Left ventricle myocardium superior (tissue), 1 donor: ENCODE measurements around the gene PIM1. TPM values are rescaled to one million over a fixed set of nuclear protein-coding genes. Genes with fewer than 3 reads are reported as not detected.
"Not testable (repeated sequence)": the region's sequence is repeated elsewhere in the genome, so short reads cannot be mapped to it uniquely, and the experiment has no call there.

ENCODE experiments used
- ATAC-seq: fragments of 200-7000 bp; cut with Tn5 transposase; one replicate; pipeline ENCODE4 v1.9.1; 2020; ENCODE audit warnings: mild to moderate bottlenecking, moderate library complexity
- DNase-seq: peaks from one replicate; pipeline ENCODE4 v3.0.0-alpha.2; 2020
- intact Hi-C: fragments of 100-400 bp; cut with micrococcal nuclease; formaldehyde crosslinking; loops from one replicate; pipeline ENCODE4 v1.11.0; 2022
- long read RNA-seq: library from polyadenylated mRNA; unstranded; transcript quantifications from one replicate; pipeline ENCODE4 v2.0.0, GENCODE V29; 2021
- total RNA-seq: library from RNA; stranded (reverse); fragmentation: NEBNext Ultra II Directional; extraction: Animal tissue kit (Norgen Biotek cat#: 25700); gene quantifications from one replicate; pipeline ENCODE4 v1.2.1, GENCODE V29; 2021
- donor health status: DM: no; HTN: yes; CAD: no; lungs with severe emphysema.

PIM1 gene
- total RNA-seq: 35.0 TPM
- long read RNA-seq, transcript PIM1-201 (6 exons, 2,650 nt): major isoform, 67 of 90 reads
- long read RNA-seq, partial matches to known transcripts: 9 of 90 reads
- long read RNA-seq, other reads (novel, unspliced or antisense): 14 of 90 reads

- ATAC-seq: peak; percentile 92
- DNase-seq: peak; percentile 100
- intact Hi-C loops: loop anchor here (5.0 kb wide), 1 partner anchor 112 kb away; no protein-coding TSS in a partner anchor
These were observed at the start of gene PIM1 for GRCh38 chr6:37169496-37170272. Gene PIM1, plus strand, starts transcription at chr6:37170152. Its CDS starts 424 bp downstream, at chr6:37170576.

- no peak for DNase-seq
- ATAC-seq: no peak
- intact Hi-C loops: no loop called here
These were observed 48.4 kb upstream of the PIM1 start for GRCh38 chr6:37121556-37121955.

GRCh38 chr6:37122861-37123260, 47.1 kb upstream of the PIM1 start:
- no peak for ATAC-seq

GRCh38 chr6:37123957-37124729, 45.8 kb upstream of the PIM1 start:
- DNase-seq (no peak), ATAC-seq (no peak)
- intact Hi-C loops: no loop called here

More at GRCh38 chr6:37122861-37123260, 47.1 kb upstream of the PIM1 start:
- no peak for DNase-seq
- intact Hi-C loops: no loop called here

- intact Hi-C loops: no loop called here
- ATAC-seq (no peak), DNase-seq (no peak)
These were observed 44.0 kb upstream of the PIM1 start for GRCh38 chr6:37125774-37126492.

GRCh38 chr6:37126493-37126958, 43.4 kb upstream of the PIM1 start:
- ATAC-seq: no peak
- intact Hi-C loops: no loop called here
- no peak for DNase-seq

- no peak for ATAC-seq
These were observed 42.9 kb upstream of the PIM1 start for GRCh38 chr6:37126961-37127616.

GRCh38 chr6:37127961-37128862, 41.7 kb upstream of the PIM1 start:
- ATAC-seq (peak; percentile 74), DNase-seq (peak; percentile 42)
- intact Hi-C loops: no loop called here

More at GRCh38 chr6:37126961-37127616, 42.9 kb upstream of the PIM1 start:
- intact Hi-C loops: no loop called here
- no peak for DNase-seq

GRCh38 chr6:37128863-37129443, 41.0 kb upstream of the PIM1 start:
- ATAC-seq, intact Hi-C loops, DNase-seq: not testable (repeated sequence)

- ATAC-seq: no peak
- DNase-seq: no peak
- intact Hi-C loops: no loop called here
These were observed 40.4 kb upstream of the PIM1 start for GRCh38 chr6:37129566-37129965.

GRCh38 chr6:37130704-37131103, 39.2 kb upstream of the PIM1 start:
- DNase-seq (peak; percentile 39), ATAC-seq (peak; percentile 10)
- intact Hi-C loops: no loop called here

- ATAC-seq: peak; percentile 88
- peak; percentile 87 for DNase-seq
- intact Hi-C loops: no loop called here
These were observed 38.6 kb upstream of the PIM1 start for GRCh38 chr6:37131104-37131959.

GRCh38 chr6:37131960-37132253, 38.0 kb upstream of the PIM1 start:
- ATAC-seq: no peak
- intact Hi-C loops: no loop called here
- DNase-seq: no peak

- ATAC-seq (no peak), DNase-seq (no peak)
- intact Hi-C loops: no loop called here
These were observed 35.9 kb upstream of the PIM1 start for GRCh38 chr6:37134036-37134395.

- intact Hi-C loops: no loop called here
- DNase-seq: no peak
- peak; percentile 1 for ATAC-seq
These were observed 35.4 kb upstream of the PIM1 start for GRCh38 chr6:37134396-37135191.
